Measurements from ENCODE around the gene ABCG8. TPM values are rescaled to one million over a fixed set of nuclear protein-coding genes. Genes with fewer than 3 reads are reported as not detected.

Gene ABCG8
- total and polyA plus RNA-seq, 2 experiments from 2014 or later = 4.7 to 6.5 TPM

DNA sequence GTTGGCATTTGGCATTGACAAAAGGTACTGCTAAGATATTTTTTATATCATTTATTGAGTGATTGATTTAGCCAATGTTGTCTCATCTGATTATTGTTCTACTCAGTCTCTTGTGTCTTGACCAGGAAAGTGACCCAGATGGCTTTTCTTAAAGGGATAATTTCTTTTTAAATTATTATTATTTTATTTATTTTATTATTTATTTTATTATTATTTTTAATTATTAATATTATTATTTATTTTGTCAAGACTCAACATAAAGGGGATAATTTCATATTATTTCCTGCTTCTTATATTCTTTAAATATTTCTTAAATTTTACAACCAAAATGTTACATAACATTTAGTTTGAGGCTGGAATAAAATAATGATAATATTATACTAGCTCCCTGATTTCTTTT, 37.9 kb upstream of the ABCG8 start:
- no peaks in the 10 kb centered on the region for H3K27me3 ChIP-seq
- H3K4me2 ChIP-seq = no peak overlapping the region
- no peak overlapping the region for H3K4me3 ChIP-seq
- H3K36me3 ChIP-seq (replicated peaks; ENCODE audit: insufficient read depth, low read depth) = no peaks in the 10 kb centered on the region
- H3K9me2 ChIP-seq (replicated peaks; ENCODE audit: insufficient read depth) = no peaks in the 10 kb centered on the region
- H3K27ac ChIP-seq = no peak overlapping the region
- DNase-seq (ENCODE audit: low spot score) = no peak
- H3K9me3 ChIP-seq (ENCODE audit: low read depth) = no peaks in the 10 kb centered on the region
- no peaks in the 10 kb centered on the region for H4K20me1 ChIP-seq (ENCODE audit: insufficient read depth, poor library complexity, severe bottlenecking)
- no peaks in the 10 kb centered on the region for H3K79me2 ChIP-seq
- no peaks in the 10 kb centered on the region for H3K4me1 ChIP-seq (ENCODE audit: insufficient read depth)
- TF ChIP-seq EZH2phosphoT487 (IDR thresholded peaks at IDR 0.05; ENCODE audit: low read depth, severe bottlenecking, unreplicated experiment) (no peak), CTCF (IDR thresholded peaks at IDR 0.05; ENCODE audit: poor library complexity) (no peak), EZH2 (IDR thresholded peaks at IDR 0.05; ENCODE audit: borderline replicate concordance) (no peak)
- H2AFZ ChIP-seq = no peak overlapping the region

GRCh38 chr2:43802135-43802534, 36.6 kb upstream of the ABCG8 start:
- Histone ChIP-seq H2AFZ (no peak overlapping the region), H3K27me3 (no peaks in the 10 kb centered on the region), H3K4me1 (ENCODE audit: insufficient read depth) (no peaks in the 10 kb centered on the region), H4K20me1 (ENCODE audit: insufficient read depth, poor library complexity, severe bottlenecking) (no peaks in the 10 kb centered on the region), H3K4me2 (no peak overlapping the region), H3K27ac (no peak overlapping the region), H3K79me2 (no peaks in the 10 kb centered on the region), H3K9me2 (replicated peaks; ENCODE audit: insufficient read depth) (no peaks in the 10 kb centered on the region), H3K36me3 (replicated peaks; ENCODE audit: insufficient read depth, low read depth) (no peaks in the 10 kb centered on the region), H3K4me3 (no peak overlapping the region), H3K9me3 (ENCODE audit: low read depth) (no peaks in the 10 kb centered on the region)
- no peak for DNase-seq (ENCODE audit: low spot score)
- TF ChIP-seq EZH2phosphoT487 (IDR thresholded peaks at IDR 0.05; ENCODE audit: low read depth, severe bottlenecking, unreplicated experiment) (no peak), CTCF (IDR thresholded peaks at IDR 0.05; ENCODE audit: poor library complexity) (no peak), EZH2 (IDR thresholded peaks at IDR 0.05; ENCODE audit: borderline replicate concordance) (no peak)
- 79% methylated on average over 2 of the region's 2 CpGs for WGBS (ENCODE audit: low lambda C conversion rate, missing lambda C conversion rate)

- Histone ChIP-seq H3K4me1 (ENCODE audit: insufficient read depth) (peaks cover 6% of the 10 kb centered on the region), H3K4me2 (no peak overlapping the region), H4K20me1 (ENCODE audit: insufficient read depth, poor library complexity, severe bottlenecking) (no peaks in the 10 kb centered on the region), H3K79me2 (no peaks in the 10 kb centered on the region), H3K27ac (no peak overlapping the region), H3K4me3 (no peak overlapping the region), H3K9me2 (replicated peaks; ENCODE audit: insufficient read depth) (no peaks in the 10 kb centered on the region), H2AFZ (no peak overlapping the region), H3K27me3 (no peaks in the 10 kb centered on the region), H3K36me3 (replicated peaks; ENCODE audit: insufficient read depth, low read depth) (no peaks in the 10 kb centered on the region), H3K9me3 (ENCODE audit: low read depth) (no peaks in the 10 kb centered on the region)
- WGBS (ENCODE audit: low lambda C conversion rate, missing lambda C conversion rate) = 94% methylated on average over 1 of the region's 1 CpG
- DNase-seq (ENCODE audit: low spot score) = no peak
- TF ChIP-seq EZH2 (IDR thresholded peaks at IDR 0.05; ENCODE audit: borderline replicate concordance) (no peak), CTCF (IDR thresholded peaks at IDR 0.05; ENCODE audit: poor library complexity) (no peak), EZH2phosphoT487 (IDR thresholded peaks at IDR 0.05; ENCODE audit: low read depth, severe bottlenecking, unreplicated experiment) (no peak)
Measured at GRCh38 chr2:43803113-43803512, 35.7 kb upstream of the ABCG8 start.

DNA sequence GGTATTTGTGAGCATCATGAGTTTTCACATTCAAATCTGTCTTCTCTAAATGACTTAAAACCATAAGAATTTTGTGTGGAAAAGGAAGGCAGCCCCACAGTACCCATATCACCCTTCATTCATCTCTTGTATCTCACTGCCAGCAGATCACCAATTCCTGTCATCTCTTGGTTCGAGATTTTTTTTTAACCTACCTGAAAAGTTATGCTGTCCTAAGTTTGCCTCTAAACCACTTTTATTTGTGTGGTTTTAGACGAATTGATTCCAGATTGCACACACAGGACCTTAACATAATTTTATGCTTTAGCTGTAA, 32.1 kb upstream of the ABCG8 start:
- H3K27ac ChIP-seq = no peak overlapping the region

More for the DNA sequence above, 32.1 kb upstream of the ABCG8 start:
- Histone ChIP-seq H3K36me3 (replicated peaks; ENCODE audit: insufficient read depth, low read depth) (no peaks in the 10 kb centered on the region), H3K4me3 (no peak overlapping the region), H2AFZ (no peak overlapping the region), H3K79me2 (no peaks in the 10 kb centered on the region), H3K4me2 (no peak overlapping the region), H3K4me1 (ENCODE audit: insufficient read depth) (peaks cover 8% of the 10 kb centered on the region), H3K9me2 (replicated peaks; ENCODE audit: insufficient read depth) (no peaks in the 10 kb centered on the region), H4K20me1 (ENCODE audit: insufficient read depth, poor library complexity, severe bottlenecking) (no peaks in the 10 kb centered on the region), H3K9me3 (ENCODE audit: low read depth) (no peaks in the 10 kb centered on the region), H3K27me3 (no peaks in the 10 kb centered on the region)
- TF ChIP-seq EZH2phosphoT487 (IDR thresholded peaks at IDR 0.05; ENCODE audit: low read depth, severe bottlenecking, unreplicated experiment) (no peak), EZH2 (IDR thresholded peaks at IDR 0.05; ENCODE audit: borderline replicate concordance) (no peak), CTCF (IDR thresholded peaks at IDR 0.05; ENCODE audit: poor library complexity) (no peak)
- WGBS (ENCODE audit: low lambda C conversion rate, missing lambda C conversion rate) = 68% methylated on average over 2 of the region's 2 CpGs
- no peak for DNase-seq (ENCODE audit: low spot score)

All from hepatocyte (in vitro differentiated cells).